ENCODE results near the gene HDAC1. TPM values are rescaled to one million over a fixed set of nuclear protein-coding genes. Genes with fewer than 3 reads are reported as not detected.

HDAC1 gene
- total and polyA plus RNA-seq, 2 of the 13 experiments (the other 11 are each of a cell fraction or from before 2014, with no cell fraction given): 93.5 to 189 TPM

DNA sequence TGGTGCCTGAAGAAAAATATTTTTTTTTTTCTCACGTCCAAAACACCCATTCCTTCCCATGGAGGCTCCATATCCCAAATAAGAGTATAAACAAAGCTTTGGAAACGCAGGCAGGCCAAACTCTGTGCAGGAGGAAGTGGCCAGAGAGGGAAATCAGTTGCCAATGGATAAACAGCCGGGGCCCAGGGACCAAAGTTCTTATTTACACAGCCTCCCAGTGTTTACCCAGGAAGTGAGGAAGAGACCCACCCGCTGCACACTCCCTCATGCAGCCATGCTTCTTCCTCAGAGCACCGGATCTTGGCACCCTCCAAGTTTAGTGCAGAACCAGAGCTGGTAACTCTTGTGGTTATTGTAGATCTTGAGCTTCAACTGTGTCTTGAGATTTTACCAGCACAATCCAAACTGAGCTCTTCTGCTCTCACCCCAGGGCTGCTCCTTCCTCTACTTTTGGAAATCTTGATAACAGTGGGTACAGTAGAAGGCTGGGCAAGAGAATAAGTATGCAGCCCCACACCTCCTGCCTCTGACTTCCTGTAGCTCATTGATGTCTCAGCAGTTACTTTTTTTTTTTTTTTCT, 29.9 kb downstream of the HDAC1 start (continued):
- no peak for TF ChIP-seq TP53 (CRISPR knock-in tag; conservative IDR thresholded peaks at IDR 0.05)
- no peak for TF ChIP-seq EED (CRISPR knock-in tag; IDR thresholded peaks at IDR 0.05)
- TF ChIP-seq MBNL3 (CRISPR knock-in tag; conservative IDR thresholded peaks at IDR 0.05): no peak
- peak; percentile 94 for TF ChIP-seq KDM6A (CRISPR knock-in tag; IDR thresholded peaks at IDR 0.05; ENCODE audit: low read depth)
- TF ChIP-seq CBX2 (IDR thresholded peaks at IDR 0.05; ENCODE audit: low read depth, low read length): no peak
- TF ChIP-seq CBX2 (CRISPR knock-in tag; IDR thresholded peaks at IDR 0.05; ENCODE audit: low read depth): no peak
- TF ChIP-seq, protein P1, sequence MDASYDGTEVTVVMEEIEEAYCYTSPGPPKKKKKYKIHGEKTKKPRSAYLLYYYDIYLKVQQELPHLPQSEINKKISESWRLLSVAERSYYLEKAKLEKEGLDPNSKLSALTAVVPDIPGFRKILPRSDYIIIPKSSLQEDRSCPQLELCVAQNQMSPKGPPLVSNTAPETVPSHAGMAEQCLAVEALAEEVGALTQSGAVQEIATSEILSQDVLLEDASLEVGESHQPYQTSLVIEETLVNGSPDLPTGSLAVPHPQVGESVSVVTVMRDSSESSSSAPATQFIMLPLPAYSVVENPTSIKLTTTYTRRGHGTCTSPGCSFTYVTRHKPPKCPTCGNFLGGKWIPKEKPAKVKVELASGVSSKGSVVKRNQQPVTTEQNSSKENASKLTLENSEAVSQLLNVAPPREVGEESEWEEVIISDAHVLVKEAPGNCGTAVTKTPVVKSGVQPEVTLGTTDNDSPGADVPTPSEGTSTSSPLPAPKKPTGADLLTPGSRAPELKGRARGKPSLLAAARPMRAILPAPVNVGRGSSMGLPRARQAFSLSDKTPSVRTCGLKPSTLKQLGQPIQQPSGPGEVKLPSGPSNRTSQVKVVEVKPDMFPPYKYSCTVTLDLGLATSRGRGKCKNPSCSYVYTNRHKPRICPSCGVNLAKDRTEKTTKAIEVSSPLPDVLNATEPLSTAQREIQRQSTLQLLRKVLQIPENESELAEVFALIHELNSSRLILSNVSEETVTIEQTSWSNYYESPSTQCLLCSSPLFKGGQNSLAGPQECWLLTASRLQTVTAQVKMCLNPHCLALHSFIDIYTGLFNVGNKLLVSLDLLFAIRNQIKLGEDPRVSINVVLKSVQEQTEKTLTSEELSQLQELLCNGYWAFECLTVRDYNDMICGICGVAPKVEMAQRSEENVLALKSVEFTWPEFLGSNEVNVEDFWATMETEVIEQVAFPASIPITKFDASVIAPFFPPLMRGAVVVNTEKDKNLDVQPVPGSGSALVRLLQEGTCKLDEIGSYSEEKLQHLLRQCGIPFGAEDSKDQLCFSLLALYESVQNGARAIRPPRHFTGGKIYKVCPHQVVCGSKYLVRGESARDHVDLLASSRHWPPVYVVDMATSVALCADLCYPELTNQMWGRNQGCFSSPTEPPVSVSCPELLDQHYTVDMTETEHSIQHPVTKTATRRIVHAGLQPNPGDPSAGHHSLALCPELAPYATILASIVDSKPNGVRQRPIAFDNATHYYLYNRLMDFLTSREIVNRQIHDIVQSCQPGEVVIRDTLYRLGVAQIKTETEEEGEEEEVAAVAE (CRISPR knock-in tag; IDR thresholded peaks at IDR 0.05; ENCODE audit: borderline replicate concordance): peak; percentile 63; the same call in 1 of the 2 replicates
- peak; percentile 84 for TF ChIP-seq NCOA2 (CRISPR knock-in tag; IDR thresholded peaks at IDR 0.05)
- TF ChIP-seq NFYB (CRISPR knock-in tag; IDR thresholded peaks at IDR 0.05): 0 out of 2 replicates have a peak, but pooled peaks have one; percentile 11
- TF ChIP-seq RFX3 (CRISPR knock-in tag; IDR thresholded peaks at IDR 0.05): no peak
- no peak for TF ChIP-seq SOX13 (IDR thresholded peaks at IDR 0.05)
- peak in 1 of 2 experiments; percentile 71; a peak in 2 of 4 replicates for TF ChIP-seq SOX13 (CRISPR knock-in tag; conservative IDR thresholded peaks at IDR 0.05 in 1 of 2, IDR thresholded peaks at IDR 0.05 in 1 of 2)
- TF ChIP-seq ATM (IDR thresholded peaks at IDR 0.05; ENCODE audit: borderline replicate concordance): no peak
- TF ChIP-seq ZNF264 (CRISPR knock-in tag; IDR thresholded peaks at IDR 0.05): peak; percentile 62; the same call in 1 of the 2 replicates
- TF ChIP-seq ZMYM2 (CRISPR knock-in tag; IDR thresholded peaks at IDR 0.05): peak; percentile 63
- TF ChIP-seq JUN (CRISPR knock-in tag; IDR thresholded peaks at IDR 0.05): no peak
- no peak for TF ChIP-seq ZNF674 (CRISPR knock-in tag; IDR thresholded peaks at IDR 0.05; ENCODE audit: low read depth)
- TF ChIP-seq THYN1 (CRISPR knock-in tag; IDR thresholded peaks at IDR 0.05; ENCODE audit: borderline replicate concordance, low read depth): no peak
- no peak for TF ChIP-seq CHD2 (IDR thresholded peaks at IDR 0.05; ENCODE audit: low read depth, low read length)
- TF ChIP-seq, protein P2, sequence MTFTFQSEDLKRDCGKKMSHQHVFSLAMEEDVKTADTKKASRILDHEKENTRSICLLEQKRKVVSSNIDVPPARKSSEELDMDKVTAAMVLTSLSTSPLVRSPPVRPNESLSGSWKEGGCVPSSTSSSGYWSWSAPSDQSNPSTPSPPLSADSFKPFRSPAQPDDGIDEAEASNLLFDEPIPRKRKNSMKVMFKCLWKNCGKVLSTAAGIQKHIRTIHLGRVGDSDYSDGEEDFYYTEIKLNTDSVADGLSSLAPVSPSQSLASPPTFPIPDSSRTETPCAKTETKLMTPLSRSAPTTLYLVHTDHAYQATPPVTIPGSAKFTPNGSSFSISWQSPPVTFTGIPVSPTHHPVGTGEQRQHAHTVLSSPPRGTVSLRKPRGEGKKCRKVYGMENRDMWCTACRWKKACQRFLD (CRISPR knock-in tag; IDR thresholded peaks at IDR 0.05; ENCODE audit: borderline replicate concordance): no peak
- TF ChIP-seq, protein P3, sequence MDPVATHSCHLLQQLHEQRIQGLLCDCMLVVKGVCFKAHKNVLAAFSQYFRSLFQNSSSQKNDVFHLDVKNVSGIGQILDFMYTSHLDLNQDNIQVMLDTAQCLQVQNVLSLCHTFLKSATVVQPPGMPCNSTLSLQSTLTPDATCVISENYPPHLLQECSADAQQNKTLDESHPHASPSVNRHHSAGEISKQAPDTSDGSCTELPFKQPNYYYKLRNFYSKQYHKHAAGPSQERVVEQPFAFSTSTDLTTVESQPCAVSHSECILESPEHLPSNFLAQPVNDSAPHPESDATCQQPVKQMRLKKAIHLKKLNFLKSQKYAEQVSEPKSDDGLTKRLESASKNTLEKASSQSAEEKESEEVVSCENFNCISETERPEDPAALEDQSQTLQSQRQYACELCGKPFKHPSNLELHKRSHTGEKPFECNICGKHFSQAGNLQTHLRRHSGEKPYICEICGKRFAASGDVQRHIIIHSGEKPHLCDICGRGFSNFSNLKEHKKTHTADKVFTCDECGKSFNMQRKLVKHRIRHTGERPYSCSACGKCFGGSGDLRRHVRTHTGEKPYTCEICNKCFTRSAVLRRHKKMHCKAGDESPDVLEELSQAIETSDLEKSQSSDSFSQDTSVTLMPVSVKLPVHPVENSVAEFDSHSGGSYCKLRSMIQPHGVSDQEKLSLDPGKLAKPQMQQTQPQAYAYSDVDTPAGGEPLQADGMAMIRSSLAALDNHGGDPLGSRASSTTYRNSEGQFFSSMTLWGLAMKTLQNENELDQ (CRISPR knock-in tag; IDR thresholded peaks at IDR 0.05; ENCODE audit: borderline replicate concordance): 0 out of 2 replicates have a peak, but pooled peaks have one; percentile 14
- TF ChIP-seq, protein P4, sequence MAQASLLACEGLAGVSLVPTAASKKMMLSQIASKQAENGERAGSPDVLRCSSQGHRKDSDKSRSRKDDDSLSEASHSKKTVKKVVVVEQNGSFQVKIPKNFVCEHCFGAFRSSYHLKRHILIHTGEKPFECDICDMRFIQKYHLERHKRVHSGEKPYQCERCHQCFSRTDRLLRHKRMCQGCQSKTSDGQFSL (CRISPR knock-in tag; IDR thresholded peaks at IDR 0.05): no peak
- peak; percentile 92 for TF ChIP-seq HOXA3 (CRISPR knock-in tag; IDR thresholded peaks at IDR 0.05)
- no peak for TF ChIP-seq MEIS1 (CRISPR knock-in tag; IDR thresholded peaks at IDR 0.05; ENCODE audit: borderline replicate concordance)

All from HepG2 (cell line).